Lower lobe of right lung (tissue), 2 donors: ENCODE measurements around the gene CHMP1B. TPM values are rescaled to one million over a fixed set of nuclear protein-coding genes. Genes with fewer than 3 reads are reported as not detected.

Experiments used
- ATAC-seq, 2 donors: fragments of 200-7000 bp; cut with Tn5 transposase; one replicate each; pipeline ENCODE4 v1.9.1; 2020 to 2022; ENCODE audit warnings: mild to moderate bottlenecking in 2 of 2, moderate library complexity in 2 of 2
- DNase-seq: peaks from one replicate; pipeline ENCODE4 v3.0.0-alpha.2; 2020
- H3K27ac ChIP-seq: fragments of 200-600 bp; one replicate; pipeline ENCODE4 v1.8.0; 2022
- H3K27me3 ChIP-seq: fragments of 200-600 bp; one replicate; pipeline ENCODE4 v1.8.0; 2022; ENCODE audit warnings: low read depth
- H3K36me3 ChIP-seq: fragments of 200-600 bp; one replicate; pipeline ENCODE4 v1.8.0; 2022; ENCODE audit warnings: mild to moderate bottlenecking
- H3K4me1 ChIP-seq: fragments of 200-600 bp; one replicate; pipeline ENCODE4 v1.8.0; 2022
- H3K4me3 ChIP-seq: fragments of 200-600 bp; one replicate; pipeline ENCODE4 v1.8.0; 2022; ENCODE audit warnings: mild to moderate bottlenecking
- H3K9me3 ChIP-seq: fragments of 200-600 bp; one replicate; pipeline ENCODE4 v1.8.0; 2022
- intact Hi-C: fragments of 100-400 bp; cut with DNase I; formaldehyde crosslinking; loops from one replicate; pipeline ENCODE4 v1.11.0; 2022
- total RNA-seq: library from RNA; stranded (reverse); fragmentation: NEBNext Ultra II Directional; extraction: Animal tissue kit (Norgen Biotek cat#: 25700); gene quantifications from one replicate; pipeline ENCODE4 v1.2.1, GENCODE V29; 2021
- TF ChIP-seq, protein P1 (sequence below): fragments of 200-600 bp; IDR thresholded peaks from one replicate; pipeline ENCODE4 v1.8.0; 2022; ENCODE audit warnings: antibody characterized with exemption, mild to moderate bottlenecking
- donor health status: DM: no; HTN: yes; CAD: no; lungs with severe emphysema.

CHMP1B gene
- total RNA-seq, 1 donor from 2014 or later: 39.4 TPM

DNA sequence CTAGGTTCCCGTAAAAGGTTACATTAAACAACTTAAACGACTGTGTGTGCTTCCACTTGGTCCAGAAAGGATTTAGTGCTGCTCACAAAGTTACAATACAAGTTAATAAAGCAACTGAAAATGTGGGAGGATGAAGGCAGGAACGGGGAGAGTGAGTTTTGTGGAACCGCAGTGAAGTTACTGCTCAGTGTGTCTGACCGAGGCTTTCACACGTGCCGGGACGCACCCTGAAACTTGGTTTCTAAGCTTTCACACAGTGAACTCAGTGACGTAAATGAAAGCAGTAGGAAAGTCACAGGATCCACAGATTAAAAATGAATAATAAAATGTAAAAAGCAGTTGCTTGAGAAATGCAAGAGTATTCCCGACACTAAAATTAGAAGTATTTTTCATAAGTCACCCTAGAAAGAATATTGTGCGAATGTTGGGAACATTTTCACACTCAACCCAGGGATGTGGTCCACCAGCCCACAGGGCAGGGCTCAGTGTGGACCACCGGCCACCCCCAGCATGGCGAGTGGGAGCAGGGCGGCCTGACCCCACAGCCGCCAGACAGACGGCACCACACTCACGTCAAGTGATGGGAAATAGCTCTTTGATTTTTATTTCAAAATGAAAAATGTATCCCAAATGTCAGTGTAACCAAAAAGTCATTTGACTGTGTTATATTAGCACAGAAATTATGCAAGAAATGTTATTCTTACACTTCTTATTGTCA, 32.6 kb upstream of the CHMP1B start:
- TF ChIP-seq, protein P1, sequence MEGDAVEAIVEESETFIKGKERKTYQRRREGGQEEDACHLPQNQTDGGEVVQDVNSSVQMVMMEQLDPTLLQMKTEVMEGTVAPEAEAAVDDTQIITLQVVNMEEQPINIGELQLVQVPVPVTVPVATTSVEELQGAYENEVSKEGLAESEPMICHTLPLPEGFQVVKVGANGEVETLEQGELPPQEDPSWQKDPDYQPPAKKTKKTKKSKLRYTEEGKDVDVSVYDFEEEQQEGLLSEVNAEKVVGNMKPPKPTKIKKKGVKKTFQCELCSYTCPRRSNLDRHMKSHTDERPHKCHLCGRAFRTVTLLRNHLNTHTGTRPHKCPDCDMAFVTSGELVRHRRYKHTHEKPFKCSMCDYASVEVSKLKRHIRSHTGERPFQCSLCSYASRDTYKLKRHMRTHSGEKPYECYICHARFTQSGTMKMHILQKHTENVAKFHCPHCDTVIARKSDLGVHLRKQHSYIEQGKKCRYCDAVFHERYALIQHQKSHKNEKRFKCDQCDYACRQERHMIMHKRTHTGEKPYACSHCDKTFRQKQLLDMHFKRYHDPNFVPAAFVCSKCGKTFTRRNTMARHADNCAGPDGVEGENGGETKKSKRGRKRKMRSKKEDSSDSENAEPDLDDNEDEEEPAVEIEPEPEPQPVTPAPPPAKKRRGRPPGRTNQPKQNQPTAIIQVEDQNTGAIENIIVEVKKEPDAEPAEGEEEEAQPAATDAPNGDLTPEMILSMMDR: no peak
- intact Hi-C loops: no loop called here
- Histone ChIP-seq H3K36me3 (no peaks in the 10 kb centered on the region), H3K27ac (no peak overlapping the region), H3K4me1 (no peaks in the 10 kb centered on the region), H3K9me3 (no peaks in the 10 kb centered on the region), H3K4me3 (no peak overlapping the region), H3K27me3 (no peaks in the 10 kb centered on the region)
- ATAC-seq: no peak
- no peak for DNase-seq

DNA sequence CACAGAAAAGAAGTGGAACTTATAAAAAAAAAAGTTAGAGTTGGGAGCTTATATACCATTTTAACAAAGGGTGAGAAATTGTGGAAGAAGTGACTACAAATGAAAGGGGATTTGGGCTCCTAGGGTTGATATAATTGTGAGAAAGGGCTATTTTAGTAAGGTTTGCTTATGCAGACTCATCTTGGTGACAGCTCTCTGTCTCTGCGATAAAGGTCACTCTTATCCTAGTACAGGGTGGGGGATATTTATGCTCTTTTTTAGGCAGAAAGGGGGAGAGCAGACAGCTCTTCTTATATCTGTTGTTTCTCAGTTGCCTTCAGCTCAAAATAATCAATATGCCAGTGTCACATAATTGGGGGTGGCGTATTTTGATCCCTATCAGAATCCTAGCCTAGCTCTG, 31.3 kb upstream of the CHMP1B start:
- TF ChIP-seq, protein P1: no peak
- DNase-seq (no peak), ATAC-seq (no peak)
- H3K27ac ChIP-seq: no peak overlapping the region
- H3K36me3 ChIP-seq: no peaks in the 10 kb centered on the region
- intact Hi-C loops: no loop called here
- H3K9me3 ChIP-seq: no peaks in the 10 kb centered on the region
- no peaks in the 10 kb centered on the region for H3K27me3 ChIP-seq
- no peaks in the 10 kb centered on the region for H3K4me1 ChIP-seq
- H3K4me3 ChIP-seq: no peak overlapping the region

DNA sequence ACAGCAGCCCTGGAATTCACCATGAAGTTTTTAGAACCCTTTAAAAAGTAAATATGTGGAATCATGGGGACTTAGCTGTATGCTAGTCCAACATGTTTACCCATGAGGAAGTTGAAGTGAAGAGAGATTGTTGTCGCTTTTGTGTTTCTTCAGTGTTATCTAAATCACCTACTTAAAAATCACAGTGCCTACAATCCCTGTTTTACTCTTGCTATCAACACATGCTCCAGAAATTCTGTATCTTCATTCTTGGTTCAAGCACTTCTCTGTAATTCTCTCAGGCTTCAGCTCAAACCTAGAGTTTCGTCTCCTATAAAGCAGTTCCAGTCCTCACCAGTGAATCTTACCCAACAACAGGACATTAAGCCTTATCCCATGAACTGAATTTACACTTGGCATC, 30.5 kb upstream of the CHMP1B start:
- DNase-seq (no peak), ATAC-seq (no peak)
- Histone ChIP-seq H3K36me3 (no peaks in the 10 kb centered on the region), H3K9me3 (no peaks in the 10 kb centered on the region), H3K27me3 (no peaks in the 10 kb centered on the region), H3K4me3 (no peak overlapping the region), H3K4me1 (no peaks in the 10 kb centered on the region), H3K27ac (no peak overlapping the region)
- intact Hi-C loops: no loop called here
- TF ChIP-seq, protein P1: no peak

DNA sequence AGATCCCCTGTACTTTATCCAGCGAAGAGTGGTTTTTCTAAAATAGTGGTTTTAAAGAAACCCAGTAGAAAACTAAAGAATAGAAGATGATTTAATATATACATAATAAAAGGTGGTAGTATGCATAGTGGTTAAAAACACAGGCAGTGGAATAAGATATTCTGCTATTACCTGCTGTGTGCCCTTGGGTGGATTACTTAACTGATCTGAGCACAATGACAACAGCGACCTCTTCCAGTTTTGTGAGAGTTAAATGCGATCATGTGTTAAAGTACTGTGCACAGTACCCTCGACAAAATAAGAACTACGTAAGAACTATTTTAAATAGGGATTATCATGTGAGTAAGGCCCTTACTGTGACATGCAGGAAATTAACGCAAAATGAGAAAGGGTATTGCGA, 30.0 kb upstream of the CHMP1B start:
- Histone ChIP-seq H3K9me3 (no peaks in the 10 kb centered on the region), H3K27ac (no peak overlapping the region), H3K4me1 (no peaks in the 10 kb centered on the region), H3K4me3 (no peak overlapping the region), H3K27me3 (no peaks in the 10 kb centered on the region), H3K36me3 (no peaks in the 10 kb centered on the region)
- no peak for ATAC-seq
- intact Hi-C loops: no loop called here
- no peak for DNase-seq
- TF ChIP-seq, protein P1: no peak

DNA sequence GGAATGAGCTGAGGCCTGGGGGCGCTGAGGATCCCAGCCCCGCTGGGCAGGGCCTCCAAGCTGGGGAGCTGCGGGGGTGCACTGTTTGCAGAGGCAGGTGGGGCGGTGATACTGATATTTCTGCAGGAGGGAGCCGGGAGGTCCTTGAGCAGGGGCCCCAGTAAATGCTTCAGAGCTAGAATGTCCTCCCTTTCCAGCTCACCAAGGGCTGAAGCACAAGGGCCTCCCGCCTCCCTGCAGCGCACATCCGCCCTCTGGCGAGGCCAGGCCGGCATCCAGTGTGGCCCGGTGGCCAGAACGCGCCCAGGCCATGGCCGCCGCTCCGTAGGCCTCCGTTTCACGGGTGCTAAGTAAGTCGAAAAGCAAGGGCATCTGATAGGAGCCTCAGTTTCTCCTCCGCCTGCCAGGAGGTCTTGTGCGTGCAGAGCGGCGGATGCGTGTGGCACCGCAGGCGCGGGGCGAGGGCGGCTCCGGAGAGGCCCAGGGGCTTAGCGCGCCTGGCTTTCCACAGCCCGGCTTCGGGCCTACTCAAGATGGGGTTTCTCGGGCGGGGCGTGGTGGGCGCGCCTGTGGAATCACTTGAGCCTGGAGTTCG, 29.5 kb upstream of the CHMP1B start:
- Histone ChIP-seq H3K4me1 (no peaks in the 10 kb centered on the region), H3K27ac (no peak overlapping the region), H3K9me3 (no peaks in the 10 kb centered on the region), H3K4me3 (no peak overlapping the region), H3K27me3 (no peaks in the 10 kb centered on the region), H3K36me3 (no peaks in the 10 kb centered on the region)
- DNase-seq (no peak), ATAC-seq (peak in 1 of 2 donors; percentile 9)
- TF ChIP-seq, protein P1: no peak
- intact Hi-C loops: no loop called here
